ENCODE results near the gene FGD4. TPM values are rescaled to one million over a fixed set of nuclear protein-coding genes. Genes with fewer than 3 reads are reported as not detected.

Gene FGD4
- total and polyA plus RNA-seq, 2 donors (not counting 3 experiments of a cell fraction or from before 2014, with no cell fraction given), result 6.6 to 44.7 TPM

GRCh38 chr12:32512379-32512778 lies 113.0 kb downstream of the FGD4 start:
- Histone ChIP-seq H3K9me3 (replicated peaks; ENCODE audit: control insufficient read depth, insufficient read depth, low read length) (no peaks in the 10 kb centered on the region), H2AFZ (ENCODE audit: low read depth, low read length) (no peak overlapping the region), H3K4me3 (replicated peaks in 1 of 3; ENCODE audit: insufficient read depth in 1 of 3, low read depth in 1 of 3, low read length in 3 of 3) (no peak overlapping the region), H3K27ac (ENCODE audit: insufficient read depth, low read depth, low read length) (no peak overlapping the region), H3K4me1 (ENCODE audit: control insufficient read depth, extremely low read depth, insufficient read depth, low read length) (peaks cover 6% of the 10 kb centered on the region), H4K20me1 (replicated peaks; ENCODE audit: control insufficient read depth, extremely low read depth, insufficient read depth, low read length) (no peaks in the 10 kb centered on the region), H3K36me3 (ENCODE audit: control insufficient read depth in 2 of 2, extremely low read depth in 1 of 2, insufficient read depth in 2 of 2, low read length in 2 of 2) (no peaks in the 10 kb centered on the region), H3K9me1 (replicated peaks; ENCODE audit: control insufficient read depth, extremely low read depth, insufficient read depth, low read length) (no peaks in the 10 kb centered on the region), H3K27me3 (ENCODE audit: control insufficient read depth in 2 of 2, insufficient read depth in 2 of 2, low read length in 2 of 2) (no peaks in the 10 kb centered on the region), H3K79me2 (ENCODE audit: control insufficient read depth, insufficient read depth, low read length) (peaks cover 8% of the 10 kb centered on the region), H3K4me2 (ENCODE audit: insufficient read depth, low read length) (no peak overlapping the region), H3K9ac (replicated peaks; ENCODE audit: extremely low read depth, insufficient read depth, low read length) (no peak overlapping the region)
- intact Hi-C loops (cut with micrococcal nuclease), result no loop called here
- POLR2A ChIA-PET, result interaction anchor here (0.5 kb wide), 1 partner anchor 190 kb away, joined by 4 read pairs; no protein-coding TSS in a partner anchor
- TF ChIP-seq CTCF (IDR thresholded peaks at IDR 0.05; ENCODE audit: extremely low read depth in 1 of 2, insufficient read depth in 1 of 2, low read depth in 1 of 2, low read length in 2 of 2) (no peak), FOS (IDR thresholded peaks at IDR 0.05; ENCODE audit: borderline replicate concordance, insufficient read depth, low read length) (no peak), MAX (IDR thresholded peaks at IDR 0.05; ENCODE audit: insufficient read depth, insufficient read length) (no peak), POLR2A (IDR thresholded peaks at IDR 0.05; ENCODE audit: low read depth, low read length) (no peak), EZH2 (IDR thresholded peaks at IDR 0.05; ENCODE audit: borderline replicate concordance, low read depth, low read length, severe bottlenecking) (no peak), POLR2AphosphoS5 (IDR thresholded peaks at IDR 0.05; ENCODE audit: insufficient read depth, low read depth, low read length) (no peak), JUN (IDR thresholded peaks at IDR 0.05; ENCODE audit: borderline replicate concordance, insufficient read depth, insufficient read length, low read depth) (no peak), MYC (IDR thresholded peaks at IDR 0.05; ENCODE audit: low read depth, low read length) (no peak), GATA2 (IDR thresholded peaks at IDR 0.05; ENCODE audit: insufficient read depth, insufficient read length, low read depth, low read length) (no peak)
- no peak for FAIRE-seq
- BruUV-seq (replicated peaks), result no TSS peak
- no peak for DNase-seq (ENCODE audit: low read depth, low spot score)
- CTCF ChIA-PET, result interaction anchor here (0.5 to 1.1 kb wide), 2 partner anchors 12 to 22 kb away, joined by 3 read pairs; no protein-coding TSS in a partner anchor
- dilution Hi-C loops (cut with MboI; ENCODE audit: extremely low pct_ligation_motif_present, low sequenced_read_pairs), result no loop called here

Data from endothelial cell of umbilical vein (primary cell).